ENCODE measurements around the gene EXD3.

EXD3 gene

DNA sequence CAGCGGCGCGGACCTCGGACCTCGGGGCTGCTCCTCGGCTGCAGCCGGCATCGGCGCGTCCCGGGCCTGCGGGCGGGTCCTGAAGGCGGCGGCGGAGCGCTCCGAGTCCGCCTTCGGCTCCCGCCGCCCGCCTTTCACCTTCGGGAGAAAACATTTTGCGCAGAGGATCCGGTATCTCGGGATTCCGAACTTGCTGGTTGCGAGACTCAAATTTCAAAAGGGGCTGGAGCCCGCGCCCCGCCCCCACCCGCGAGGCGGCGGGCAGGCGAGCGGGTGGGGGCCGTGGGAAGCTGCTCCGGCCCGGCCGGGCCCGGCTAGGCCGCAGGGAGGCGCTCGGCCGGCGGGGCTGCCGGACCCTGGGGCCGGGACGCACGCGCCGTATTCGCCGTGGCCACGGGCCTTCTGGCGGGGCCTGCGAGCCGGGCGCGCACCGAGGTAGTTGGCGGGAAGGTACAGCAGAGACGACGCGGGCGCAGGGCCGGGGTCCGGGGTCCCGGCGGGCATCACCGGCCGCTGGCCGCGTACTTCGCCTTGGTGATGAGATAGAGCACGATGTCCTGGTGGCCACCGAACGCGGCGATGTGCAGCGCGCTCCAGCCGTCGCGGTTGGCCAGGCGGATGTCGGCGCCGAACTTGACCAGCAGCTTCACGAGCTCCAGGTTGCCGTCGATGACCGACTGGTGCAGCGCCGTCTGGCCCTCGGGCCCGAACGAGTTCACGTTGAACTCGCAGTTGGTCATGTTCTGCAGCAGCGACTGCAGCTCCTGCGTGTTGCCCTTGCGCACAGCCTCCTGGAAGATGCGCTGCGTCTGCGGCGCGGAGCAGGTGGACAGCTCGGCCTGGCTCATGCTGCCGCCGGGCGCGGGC lies 121.6 kb downstream of the EXD3 start:
- Mint-ChIP-seq H3K4me1 (peaks cover 51% of the 10 kb centered on the region), H3K27ac (peak overlapping the region; percentile 45), H3K4me3 (peak overlapping the region; percentile 93), H3K27me3 (ENCODE audit: low read depth, poor library complexity) (peaks cover 26% of the 10 kb centered on the region), H3K36me3 (ENCODE audit: low read depth) (no peaks in the 10 kb centered on the region), H3K9me3 (no peaks in the 10 kb centered on the region)
- peak; percentile 72 for DNase-seq
- no peak for TF ChIP-seq CTCF (IDR thresholded peaks at IDR 0.05)

GRCh38 chr9:137300567-137301080 lies 122.3 kb downstream of the EXD3 start:
- Mint-ChIP-seq H3K27ac (peak overlapping the region; percentile 90), H3K4me1 (peaks cover 51% of the 10 kb centered on the region), H3K4me3 (peak overlapping the region; percentile 93), H3K9me3 (no peaks in the 10 kb centered on the region), H3K27me3 (ENCODE audit: low read depth, poor library complexity) (peaks cover 31% of the 10 kb centered on the region), H3K36me3 (ENCODE audit: low read depth) (no peaks in the 10 kb centered on the region)
- peak; percentile 39 for DNase-seq
- no peak for TF ChIP-seq CTCF (IDR thresholded peaks at IDR 0.05)

GRCh38 chr9:137299938-137300337 lies 123.0 kb downstream of the EXD3 start:
- Mint-ChIP-seq H3K4me3 (peak overlapping the region; percentile 93), H3K9me3 (no peaks in the 10 kb centered on the region), H3K36me3 (ENCODE audit: low read depth) (no peaks in the 10 kb centered on the region), H3K27me3 (ENCODE audit: low read depth, poor library complexity) (peaks cover 33% of the 10 kb centered on the region), H3K27ac (no peak overlapping the region), H3K4me1 (peaks cover 44% of the 10 kb centered on the region)
- peak; percentile 30 for DNase-seq
- no peak for TF ChIP-seq CTCF (IDR thresholded peaks at IDR 0.05)

DNA sequence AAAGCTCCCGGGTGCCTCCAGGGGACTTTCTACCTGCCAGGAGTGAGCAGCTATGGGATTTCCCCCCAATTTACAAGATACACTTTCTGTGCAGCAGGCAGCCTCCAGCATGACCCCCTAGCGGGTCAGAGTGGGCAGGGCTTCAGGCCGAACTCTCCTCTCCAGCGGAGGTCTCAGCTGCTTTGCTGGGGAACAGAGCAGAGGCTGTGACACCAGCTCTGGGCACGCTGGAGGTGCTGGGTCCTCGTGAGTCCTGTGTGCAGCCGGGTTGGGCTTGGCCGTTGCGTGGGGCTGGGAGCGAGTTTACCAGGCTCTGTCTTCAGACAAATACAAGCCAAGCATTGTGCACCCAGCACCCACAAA lies 123.8 kb downstream of the EXD3 start:
- peak; percentile 7 for TF ChIP-seq CTCF (IDR thresholded peaks at IDR 0.05)
- H3K9me3 Mint-ChIP-seq = peaks cover 4% of the 10 kb centered on the region
- H3K4me1 Mint-ChIP-seq = peaks cover 41% of the 10 kb centered on the region
- DNase-seq = peak; percentile 48
- no peaks in the 10 kb centered on the region for H3K36me3 Mint-ChIP-seq (ENCODE audit: low read depth)
- H3K27me3 Mint-ChIP-seq (ENCODE audit: low read depth, poor library complexity) = peaks cover 41% of the 10 kb centered on the region
- H3K4me3 Mint-ChIP-seq = peak overlapping the region; percentile 66
- no peak overlapping the region for H3K27ac Mint-ChIP-seq

GRCh38 chr9:137298401-137299202 lies 124.4 kb downstream of the EXD3 start:
- H3K27ac Mint-ChIP-seq = no peak overlapping the region
- peak overlapping the region; percentile 66 for H3K4me3 Mint-ChIP-seq
- H3K27me3 Mint-ChIP-seq (ENCODE audit: low read depth, poor library complexity) = peaks cover 46% of the 10 kb centered on the region

More at GRCh38 chr9:137298401-137299202, 124.4 kb downstream of the EXD3 start:
- TF ChIP-seq CTCF (IDR thresholded peaks at IDR 0.05) = no peak
- Mint-ChIP-seq H3K4me1 (peaks cover 40% of the 10 kb centered on the region), H3K9me3 (peaks cover 9% of the 10 kb centered on the region), H3K36me3 (ENCODE audit: low read depth) (no peaks in the 10 kb centered on the region)
- peak; percentile 19 for DNase-seq
